Prostate gland (tissue), 2 donors: ENCODE data around the gene IFNG.

ENCODE experiments used
- CTCF ChIP-seq, 4 experiments: fragments of 200-600 bp in 2 of 4; fragments of 450-650 bp in 2 of 4; sonication (generic) in 2 of 4; IDR thresholded peaks; 1 replicate in 3 of 4; 2 replicates in 1 of 4; pipeline ENCODE4 v1.5.1; 2016 to 2019; ENCODE audit warnings: antibody characterized with exemption in 4 of 4, mild to moderate bottlenecking in 2 of 4, moderate library complexity in 2 of 4
- POLR2AphosphoS5 ChIP-seq: sonication (generic); formaldehyde crosslinking; IDR thresholded peaks from one replicate; pipeline ENCODE4 v1.6.1; 2017; ENCODE audit warnings: antibody characterized with exemption

GRCh38 chr12:68106660-68107059 lies 52.9 kb downstream of the IFNG start:
- TF ChIP-seq POLR2AphosphoS5 (no peak), CTCF (IDR thresholded peaks at IDR 0.05) (no peak)
